Neural progenitor cell (in vitro differentiated cells): ENCODE data around the gene F7. TPM values are rescaled to one million over a fixed set of nuclear protein-coding genes. Genes with fewer than 3 reads are reported as not detected.

Source experiments
- DNase-seq: peaks from one replicate; pipeline ENCODE4 v3.0.0-alpha.2; 2016; ENCODE audit warnings: low spot score
- H2AFZ ChIP-seq: fragments of 200-600 bp; sonication (generic); replicated peaks from 2 replicates; pipeline ENCODE4 v1.6.1; 2016; ENCODE audit warnings: antibody characterized with exemption
- H3F3A ChIP-seq: fragments of 200-600 bp; sonication (generic); 2 replicates; pipeline ENCODE4 v1.6.1; 2016; ENCODE audit warnings: antibody characterized with exemption, low read depth
- H3K27ac ChIP-seq: fragments of 200-600 bp; sonication (generic); 2 replicates; pipeline ENCODE4 v1.5.1; 2016; ENCODE audit warnings: mild to moderate bottlenecking
- H3K27me3 ChIP-seq: fragments of 200-600 bp; sonication (generic); 2 replicates; pipeline ENCODE4 v1.6.1; 2016; ENCODE audit warnings: mild to moderate bottlenecking, moderate library complexity
- H3K36me3 ChIP-seq: fragments of 200-600 bp; sonication (generic); 2 replicates; pipeline ENCODE4 v1.5.1; 2016
- H3K4me1 ChIP-seq: fragments of 200-600 bp; sonication (generic); 2 replicates; pipeline ENCODE4 v1.6.1; 2016; ENCODE audit warnings: mixed run types
- H3K4me2 ChIP-seq: fragments of 200-600 bp; sonication (generic); 2 replicates; pipeline ENCODE4 v1.6.1; 2016
- H3K4me3 ChIP-seq: fragments of 200-600 bp; sonication (generic); 2 replicates; pipeline ENCODE4 v1.5.1; 2016
- H3K79me2 ChIP-seq: fragments of 200-600 bp; sonication (generic); 2 replicates; pipeline ENCODE4 v1.6.1; 2016; ENCODE audit warnings: low read depth
- H3K9ac ChIP-seq: fragments of 200-600 bp; sonication (generic); 2 replicates; pipeline ENCODE4 v1.6.1; 2016
- H3K9me3 ChIP-seq: fragments of 200-600 bp; sonication (generic); 2 replicates; pipeline ENCODE4 v1.5.1; 2016; ENCODE audit warnings: low read depth
- H4K20me1 ChIP-seq: fragments of 200-600 bp; sonication (generic); 2 replicates; pipeline ENCODE4 v1.6.1; 2016; ENCODE audit warnings: low read depth
- H3K27ac Mint-ChIP-seq: 3 replicates; pipeline ENCODE4 v1.8.0; 2021; ENCODE audit warnings: mixed read lengths
- H3K27me3 Mint-ChIP-seq: 2 replicates; pipeline ENCODE4 v1.8.0; 2022; ENCODE audit warnings: low read depth, mild to moderate bottlenecking, inconsistent platforms, moderate library complexity, mixed read lengths; ENCODE audit not compliant: insufficient read depth
- H3K36me3 Mint-ChIP-seq: 3 replicates; pipeline ENCODE4 v1.8.0; 2021; ENCODE audit warnings: mixed read lengths
- H3K4me1 Mint-ChIP-seq: 3 replicates; pipeline ENCODE4 v1.8.0; 2021; ENCODE audit warnings: mixed read lengths
- H3K4me3 Mint-ChIP-seq: 3 replicates; pipeline ENCODE4 v1.8.0; 2021; ENCODE audit warnings: mild to moderate bottlenecking, moderate library complexity, mixed read lengths
- H3K9me3 Mint-ChIP-seq: 3 replicates; pipeline ENCODE4 v1.8.0; 2020; ENCODE audit warnings: mixed read lengths
- EZH2 ChIP-seq: fragments of 200-600 bp; sonication (generic); IDR thresholded peaks from 2 replicates; pipeline ENCODE4 v1.6.1; 2017; ENCODE audit warnings: antibody characterized with exemption, mild to moderate bottlenecking, moderate library complexity
- EZH2phosphoT487 ChIP-seq: fragments of 200-600 bp; sonication (generic); IDR thresholded peaks from 2 replicates; pipeline ENCODE4 v1.6.1; 2017; ENCODE audit warnings: antibody characterized with exemption
- total RNA-seq: library from RNA; depleted of rRNA; stranded (reverse); fragments of >200 nt; gene quantifications from 2 replicates; pipeline ENCODE4 v1.2.3, GENCODE V29; 2015; ENCODE audit warnings: low replicate concordance
- TF ChIP-seq, protein P1 (sequence below): fragments of 200-600 bp; sonication (generic); IDR thresholded peaks from 2 replicates; pipeline ENCODE4 v1.5.1; 2017; ENCODE audit warnings: antibody characterized with exemption, mild to moderate bottlenecking

Gene F7
- total RNA-seq, 1 donor from 2014 or later, result not detected

DNA sequence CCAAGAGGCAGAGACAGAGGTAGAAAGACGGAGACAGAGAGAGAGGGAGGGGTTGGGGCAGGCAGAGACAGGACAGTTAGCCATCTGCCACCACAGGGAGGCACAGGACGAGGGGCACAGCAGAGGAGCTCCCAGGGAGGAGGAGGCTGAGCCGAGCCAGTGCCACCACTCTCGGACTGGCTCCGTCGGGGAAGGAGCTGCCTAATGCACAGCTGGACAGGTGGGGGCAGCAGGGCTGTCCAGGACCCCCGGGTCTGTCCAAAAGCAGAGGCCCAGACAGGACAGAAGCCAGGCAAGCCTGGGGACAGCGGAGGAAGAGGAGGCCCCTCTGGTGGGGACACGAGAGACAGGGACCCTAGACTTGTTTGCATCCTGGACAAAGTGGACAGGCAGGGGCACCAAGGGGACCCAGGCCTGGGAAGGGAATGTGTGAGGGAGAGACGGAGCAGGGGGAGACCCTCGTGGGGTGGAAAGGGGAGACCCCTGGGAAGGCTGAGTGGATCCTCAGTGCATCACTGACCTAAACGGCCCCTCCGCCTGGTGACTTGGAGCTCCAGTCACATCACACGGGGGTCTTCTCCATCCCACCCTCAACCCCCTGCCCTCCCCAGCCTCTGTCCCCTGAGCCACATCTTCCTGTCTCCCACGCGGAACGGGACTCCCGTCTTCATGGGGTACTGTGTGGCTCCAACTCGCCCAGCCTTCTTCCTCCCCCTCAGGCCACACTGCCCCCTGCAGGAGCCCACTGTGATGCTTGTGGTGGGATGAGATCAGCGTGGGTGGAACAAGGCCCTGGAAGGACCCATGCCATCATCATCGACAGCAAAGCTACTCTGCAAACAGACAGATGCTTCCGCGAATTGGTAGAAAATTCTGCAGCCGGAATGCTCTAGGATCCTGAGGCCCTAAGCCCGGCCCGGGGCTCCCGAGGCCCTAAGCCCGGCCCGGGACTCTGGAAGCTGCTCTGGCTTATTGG is 17.9 kb downstream of the F7 start:
- H3K9me3 ChIP-seq, result no peaks in the 10 kb centered on the region
- peaks cover 9% of the 10 kb centered on the region for H3F3A ChIP-seq
- H3K36me3 ChIP-seq, result no peaks in the 10 kb centered on the region
- peak overlapping the region; percentile 9 for H3K4me3 Mint-ChIP-seq
- H4K20me1 ChIP-seq, result no peaks in the 10 kb centered on the region
- no peaks in the 10 kb centered on the region for H3K36me3 Mint-ChIP-seq
- no peak overlapping the region for H2AFZ ChIP-seq
- no peaks in the 10 kb centered on the region for H3K79me2 ChIP-seq
- TF ChIP-seq, protein P1, sequence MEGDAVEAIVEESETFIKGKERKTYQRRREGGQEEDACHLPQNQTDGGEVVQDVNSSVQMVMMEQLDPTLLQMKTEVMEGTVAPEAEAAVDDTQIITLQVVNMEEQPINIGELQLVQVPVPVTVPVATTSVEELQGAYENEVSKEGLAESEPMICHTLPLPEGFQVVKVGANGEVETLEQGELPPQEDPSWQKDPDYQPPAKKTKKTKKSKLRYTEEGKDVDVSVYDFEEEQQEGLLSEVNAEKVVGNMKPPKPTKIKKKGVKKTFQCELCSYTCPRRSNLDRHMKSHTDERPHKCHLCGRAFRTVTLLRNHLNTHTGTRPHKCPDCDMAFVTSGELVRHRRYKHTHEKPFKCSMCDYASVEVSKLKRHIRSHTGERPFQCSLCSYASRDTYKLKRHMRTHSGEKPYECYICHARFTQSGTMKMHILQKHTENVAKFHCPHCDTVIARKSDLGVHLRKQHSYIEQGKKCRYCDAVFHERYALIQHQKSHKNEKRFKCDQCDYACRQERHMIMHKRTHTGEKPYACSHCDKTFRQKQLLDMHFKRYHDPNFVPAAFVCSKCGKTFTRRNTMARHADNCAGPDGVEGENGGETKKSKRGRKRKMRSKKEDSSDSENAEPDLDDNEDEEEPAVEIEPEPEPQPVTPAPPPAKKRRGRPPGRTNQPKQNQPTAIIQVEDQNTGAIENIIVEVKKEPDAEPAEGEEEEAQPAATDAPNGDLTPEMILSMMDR, result peak; percentile 39
- TF ChIP-seq EZH2phosphoT487 (no peak), EZH2 (no peak)
- peak overlapping the region; percentile 30 for H3K27ac Mint-ChIP-seq
- peaks cover 7% of the 10 kb centered on the region for H3K27me3 Mint-ChIP-seq
- peak overlapping the region; percentile 63 for H3K4me2 ChIP-seq
- no peak overlapping the region for H3K9ac ChIP-seq
- H3K27ac ChIP-seq, result no peak overlapping the region
- no peak overlapping the region for H3K4me3 ChIP-seq
- peaks cover 14% of the 10 kb centered on the region for H3K4me1 ChIP-seq
- DNase-seq, result no peak
- no peaks in the 10 kb centered on the region for H3K27me3 ChIP-seq
- H3K9me3 Mint-ChIP-seq, result no peaks in the 10 kb centered on the region
- H3K4me1 Mint-ChIP-seq, result peaks cover 21% of the 10 kb centered on the region

GRCh38 chr13:113124211-113124970 is 18.8 kb downstream of the F7 start:
- Histone ChIP-seq H3K79me2 (no peaks in the 10 kb centered on the region), H3F3A (peaks cover 9% of the 10 kb centered on the region), H3K27ac (no peak overlapping the region), H3K9me3 (no peaks in the 10 kb centered on the region), H3K36me3 (no peaks in the 10 kb centered on the region), H3K4me1 (peaks cover 14% of the 10 kb centered on the region), H2AFZ (no peak overlapping the region), H3K4me3 (no peak overlapping the region), H3K4me2 (no peak overlapping the region), H4K20me1 (no peaks in the 10 kb centered on the region), H3K9ac (no peak overlapping the region), H3K27me3 (no peaks in the 10 kb centered on the region)
- Mint-ChIP-seq H3K9me3 (no peaks in the 10 kb centered on the region), H3K27ac (no peak overlapping the region), H3K36me3 (no peaks in the 10 kb centered on the region), H3K27me3 (peaks cover 12% of the 10 kb centered on the region), H3K4me1 (peaks cover 21% of the 10 kb centered on the region), H3K4me3 (no peak overlapping the region)
- TF ChIP-seq EZH2phosphoT487 (no peak), EZH2 (no peak)
- TF ChIP-seq, protein P1, result no peak
- DNase-seq, result no peak

DNA sequence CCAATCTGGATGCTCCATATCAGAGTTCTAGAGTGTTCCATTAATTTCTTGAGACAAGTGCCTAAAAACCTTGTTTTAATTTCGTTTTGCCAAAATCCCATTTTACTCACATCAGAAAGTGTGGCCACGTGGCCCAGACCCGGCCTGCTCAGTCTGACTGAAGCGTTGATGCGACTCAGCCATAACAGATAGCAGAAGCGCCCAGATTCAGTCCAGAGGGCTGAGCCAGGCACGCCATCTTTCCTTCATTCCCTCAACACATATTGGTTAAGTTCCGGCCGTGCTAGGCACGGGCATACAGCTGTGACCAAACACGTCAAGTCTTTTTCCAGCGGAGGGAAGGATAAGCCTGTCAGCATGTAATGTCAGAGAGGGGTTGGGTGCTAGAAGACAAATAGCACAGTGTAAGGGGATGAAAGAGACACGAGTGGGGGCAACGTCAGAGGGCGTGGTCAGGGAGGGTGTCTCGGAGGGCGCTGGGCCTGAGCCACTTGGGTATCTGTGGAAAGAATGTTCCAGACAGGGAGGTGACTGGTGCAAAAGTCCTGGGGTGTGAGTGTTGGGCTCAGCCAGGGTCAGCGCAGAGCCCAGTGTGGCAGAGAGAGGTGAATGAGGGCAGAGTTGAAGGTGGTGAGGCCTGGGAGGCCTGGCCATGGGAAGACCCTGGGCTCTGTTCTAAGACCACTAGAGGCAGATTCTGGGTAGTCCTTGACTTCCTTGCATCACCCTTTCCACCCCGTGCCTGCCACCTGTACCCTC is 20.1 kb downstream of the F7 start:
- Histone ChIP-seq H2AFZ (no peak overlapping the region), H3K27ac (no peak overlapping the region), H3K27me3 (no peaks in the 10 kb centered on the region), H3K4me1 (peaks cover 14% of the 10 kb centered on the region), H3K36me3 (no peaks in the 10 kb centered on the region), H3K4me2 (no peak overlapping the region), H3K9ac (no peak overlapping the region), H3K9me3 (no peaks in the 10 kb centered on the region), H3F3A (peaks cover 9% of the 10 kb centered on the region), H3K79me2 (no peaks in the 10 kb centered on the region), H3K4me3 (no peak overlapping the region), H4K20me1 (no peaks in the 10 kb centered on the region)
- no peaks in the 10 kb centered on the region for H3K36me3 Mint-ChIP-seq
- TF ChIP-seq EZH2phosphoT487 (no peak), EZH2 (no peak)
- TF ChIP-seq, protein P1, result no peak
- H3K4me3 Mint-ChIP-seq, result no peak overlapping the region
- peaks cover 12% of the 10 kb centered on the region for H3K27me3 Mint-ChIP-seq
- H3K9me3 Mint-ChIP-seq, result no peaks in the 10 kb centered on the region
- no peak overlapping the region for H3K27ac Mint-ChIP-seq
- DNase-seq, result no peak
- H3K4me1 Mint-ChIP-seq, result peaks cover 18% of the 10 kb centered on the region
